ENCODE results near the gene RSF1.

RSF1 gene

DNA sequence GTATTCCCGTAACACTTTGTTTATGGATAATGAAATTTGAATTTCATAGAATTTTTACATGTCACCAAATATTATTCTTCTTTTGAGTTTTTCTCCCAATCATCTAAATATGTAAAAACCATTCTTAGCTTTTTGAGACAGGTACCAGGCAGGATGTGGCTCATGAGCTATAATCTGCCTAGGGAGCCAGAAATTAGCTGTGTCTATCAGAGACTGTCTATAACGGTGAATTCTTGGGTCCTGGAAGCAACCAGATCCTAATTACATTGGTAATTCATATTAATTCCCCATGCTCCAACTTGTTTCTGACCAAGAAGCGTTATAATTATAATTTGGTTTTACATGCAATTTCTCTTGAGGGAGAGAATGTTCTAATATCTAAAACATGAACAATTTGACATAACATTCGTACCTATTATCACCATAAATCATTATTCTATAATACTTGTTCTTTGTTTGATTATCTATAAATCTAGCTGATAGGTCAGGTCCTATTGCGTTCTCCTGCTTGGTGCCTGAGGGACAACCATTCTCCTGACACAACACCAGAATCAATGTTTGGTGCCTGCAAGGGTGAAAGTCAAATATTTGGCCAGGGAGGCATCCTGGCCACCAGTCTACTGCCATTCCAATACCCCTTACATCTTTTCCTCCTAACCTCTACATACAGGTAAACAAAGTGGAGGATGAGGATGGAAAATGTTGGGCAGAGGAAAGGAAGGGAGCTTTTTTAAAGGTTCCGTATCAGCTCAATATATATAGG lies 69.9 kb downstream of the RSF1 start:
- in situ Hi-C loops (cut with MboI; ENCODE audit: low sequenced_read_pairs) = no loop called here

DNA sequence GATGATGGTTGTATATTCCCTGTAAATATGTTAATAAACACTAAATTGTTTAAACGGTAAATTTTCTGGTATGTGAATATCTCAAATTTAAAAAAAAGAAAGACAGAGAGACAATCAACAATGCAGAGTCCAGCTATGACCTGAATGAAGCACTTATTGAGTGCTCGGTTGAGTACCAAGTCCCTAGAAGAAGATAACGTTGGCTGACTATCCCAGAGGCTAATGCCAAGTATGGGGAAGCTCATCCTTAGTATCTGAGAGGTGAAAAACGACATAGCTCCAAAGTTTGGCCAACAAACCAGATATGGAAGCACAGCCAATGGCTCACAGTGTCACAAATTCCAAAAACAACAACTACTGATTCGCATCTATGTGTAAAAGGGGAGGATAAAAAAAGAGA lies 71.3 kb downstream of the RSF1 start:
- in situ Hi-C loops (cut with MboI; ENCODE audit: low sequenced_read_pairs) = no loop called here

DNA sequence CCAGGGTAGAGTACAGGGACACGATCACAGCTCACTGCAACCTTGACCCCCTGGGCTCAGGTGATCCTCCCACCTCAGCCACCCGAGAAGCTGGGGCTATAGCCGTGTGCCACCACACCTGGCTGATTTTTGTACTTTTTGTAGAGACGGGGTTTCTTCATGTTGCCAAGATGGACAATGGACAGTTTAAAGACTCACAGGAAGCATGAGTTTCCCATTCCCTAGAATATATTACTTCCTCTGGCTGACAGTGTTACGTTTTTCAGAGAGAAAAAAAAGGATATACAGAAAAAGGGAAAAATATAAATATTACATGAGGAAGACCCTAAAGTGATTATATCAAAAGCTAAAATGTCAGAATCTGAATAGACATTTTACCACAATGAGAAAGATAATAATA lies 72.3 kb downstream of the RSF1 start:
- in situ Hi-C loops (cut with MboI; ENCODE audit: low sequenced_read_pairs) = no loop called here

DNA sequence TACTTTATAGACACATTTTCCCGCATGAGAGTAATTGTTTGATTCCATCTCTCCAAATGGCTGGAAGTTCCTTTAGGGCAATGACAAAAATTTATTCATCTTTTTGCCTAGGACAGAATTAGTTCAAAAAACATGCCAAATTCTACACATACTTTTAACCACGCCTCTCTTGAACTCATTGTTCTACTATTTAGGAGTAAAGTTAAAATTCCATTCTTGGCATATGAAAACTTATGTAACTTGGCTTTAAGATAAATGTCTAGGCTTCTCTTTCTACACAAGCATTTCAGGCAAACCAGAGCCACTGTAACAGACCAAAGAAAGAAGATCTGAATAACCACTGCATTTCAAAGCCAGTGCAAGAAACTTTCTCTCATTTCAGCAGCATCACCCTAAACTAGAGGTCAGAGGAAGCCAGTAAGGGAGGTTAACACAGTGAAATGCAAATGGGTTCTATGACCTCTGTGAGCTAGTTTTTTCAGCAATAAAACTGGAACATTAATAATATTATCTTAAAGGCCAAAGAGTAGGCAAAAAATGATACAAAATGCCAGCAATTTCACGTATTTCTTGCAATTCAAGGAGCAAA lies 73.0 kb downstream of the RSF1 start:
- in situ Hi-C loops (cut with MboI; ENCODE audit: low sequenced_read_pairs) = no loop called here

DNA sequence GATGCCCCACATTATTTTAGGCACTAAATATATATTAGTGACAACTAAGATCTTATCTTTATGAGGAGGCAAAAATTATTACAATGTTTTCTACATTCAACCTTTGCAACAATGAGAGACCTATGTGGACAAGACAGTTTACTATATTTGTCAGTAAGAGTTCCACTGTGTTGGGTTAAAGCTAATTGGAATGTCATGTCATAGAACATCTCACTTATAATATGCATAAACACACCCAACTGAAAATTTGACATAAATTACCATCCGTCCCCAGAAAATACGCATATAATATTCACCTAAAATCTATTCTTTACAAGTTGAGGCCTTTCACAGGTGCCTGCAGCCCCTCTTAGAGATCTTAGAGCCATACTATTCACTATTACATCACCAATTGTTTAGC lies 84.0 kb downstream of the RSF1 start:
- in situ Hi-C loops (cut with MboI; ENCODE audit: low sequenced_read_pairs) = no loop called here

DNA sequence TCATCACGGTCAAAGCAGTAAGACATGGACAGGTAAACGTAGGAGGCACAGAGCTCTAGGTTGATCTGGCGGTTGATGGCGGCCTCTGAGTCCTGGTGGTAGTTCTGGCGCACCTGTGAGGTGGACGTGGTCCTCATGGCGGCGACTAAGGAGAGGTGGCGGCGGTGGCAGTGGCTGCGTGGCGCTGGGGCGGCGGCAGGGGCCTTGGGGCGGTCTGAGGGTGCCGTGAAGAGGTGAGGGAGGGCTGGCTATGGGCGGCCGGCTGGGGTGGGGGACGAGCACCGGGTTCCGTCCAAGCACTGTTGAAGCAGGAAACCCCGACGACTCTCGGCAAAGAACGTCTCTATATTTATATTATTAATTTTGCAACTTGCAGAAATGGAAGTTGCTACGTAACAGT lies 85.6 kb downstream of the RSF1 start:
- in situ Hi-C loops (cut with MboI; ENCODE audit: low sequenced_read_pairs) = no loop called here

DNA sequence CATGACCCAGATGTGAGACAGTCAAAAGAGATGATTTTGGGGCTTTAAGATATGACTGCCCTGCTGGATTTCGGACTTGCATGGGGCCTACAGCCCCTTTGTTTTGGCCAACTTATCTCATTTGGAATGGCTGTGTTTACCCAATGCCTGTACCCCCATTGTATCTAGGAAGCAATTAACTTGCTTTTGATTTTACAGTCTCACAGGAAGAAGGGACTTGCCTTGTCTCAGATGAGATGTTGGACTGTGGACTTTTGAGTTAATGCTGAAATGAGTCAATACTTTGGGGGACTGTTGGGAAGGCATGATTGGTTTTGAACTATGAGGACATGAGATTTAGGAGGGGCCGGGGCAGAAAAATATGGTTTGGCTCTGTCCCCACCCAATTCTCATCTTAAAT lies 88.4 kb downstream of the RSF1 start:
- in situ Hi-C loops (cut with MboI; ENCODE audit: low sequenced_read_pairs) = no loop called here

DNA sequence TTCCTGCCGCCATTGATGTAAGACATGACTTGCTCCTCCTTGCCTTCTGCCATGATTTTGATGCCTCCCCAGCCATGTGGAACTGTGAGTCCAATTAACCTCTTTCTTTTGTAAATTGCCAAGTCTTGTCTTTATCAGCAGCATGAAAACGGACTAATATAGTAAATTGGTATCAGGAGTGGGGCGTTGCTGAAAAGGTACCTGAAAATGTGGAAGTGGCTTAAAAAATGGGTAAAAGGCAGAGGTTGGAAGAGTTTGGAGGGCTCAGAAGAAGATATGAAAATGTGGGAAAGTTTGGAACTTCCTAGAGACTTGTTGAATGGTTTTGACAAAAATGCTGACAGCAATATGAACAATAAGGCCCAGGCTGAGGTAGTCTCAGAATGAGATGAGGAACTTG lies 89.7 kb downstream of the RSF1 start:
- in situ Hi-C loops (cut with MboI; ENCODE audit: low sequenced_read_pairs) = no loop called here

DNA sequence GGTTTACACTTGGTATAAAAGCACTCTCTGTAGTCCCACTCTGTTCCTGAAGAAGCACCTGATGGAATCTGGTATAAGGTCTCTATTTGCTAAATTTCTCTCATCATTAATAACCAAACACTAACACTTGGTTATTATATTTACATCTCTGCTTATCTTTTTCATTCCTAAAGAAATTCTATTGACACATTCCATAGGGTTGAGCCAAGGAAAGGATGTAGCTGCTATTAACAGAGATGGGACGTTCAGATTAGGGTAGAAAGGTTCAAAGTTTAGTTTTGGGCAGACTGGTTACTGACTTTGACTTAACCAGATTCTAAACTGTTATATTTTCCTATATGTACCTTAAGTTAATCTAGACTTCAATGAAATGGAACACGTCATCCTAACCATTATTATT lies 91.5 kb downstream of the RSF1 start:
- in situ Hi-C loops (cut with MboI; ENCODE audit: low sequenced_read_pairs) = no loop called here

DNA sequence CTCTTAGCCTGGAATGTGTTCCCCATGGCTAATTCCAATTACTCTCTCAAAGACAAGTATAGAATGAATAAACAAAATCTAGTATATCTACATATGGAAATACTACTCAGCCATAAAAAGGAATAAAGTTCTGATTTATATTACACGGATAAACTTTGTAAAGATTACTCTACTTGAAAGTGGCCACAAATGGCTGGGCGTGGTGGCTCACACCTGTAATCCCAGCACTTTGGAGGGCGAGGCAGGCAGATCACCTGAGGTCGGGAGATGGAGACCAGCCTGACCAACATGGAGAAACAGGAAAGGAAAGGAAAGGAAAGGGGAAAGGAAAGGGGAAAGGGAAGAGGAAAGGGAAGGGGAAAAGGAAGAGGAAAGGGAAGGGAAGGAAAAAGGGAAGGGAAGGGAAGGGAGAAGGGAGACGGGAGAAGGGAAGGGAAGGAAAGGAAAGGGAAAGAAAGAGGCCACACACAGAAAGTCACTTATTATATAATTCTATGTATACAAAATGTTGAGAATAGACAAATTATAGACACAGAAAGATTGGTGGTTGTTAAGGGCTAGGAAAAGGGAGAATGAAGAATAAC lies 92.2 kb downstream of the RSF1 start:
- in situ Hi-C loops (cut with MboI; ENCODE audit: low sequenced_read_pairs) = no loop called here

DNA sequence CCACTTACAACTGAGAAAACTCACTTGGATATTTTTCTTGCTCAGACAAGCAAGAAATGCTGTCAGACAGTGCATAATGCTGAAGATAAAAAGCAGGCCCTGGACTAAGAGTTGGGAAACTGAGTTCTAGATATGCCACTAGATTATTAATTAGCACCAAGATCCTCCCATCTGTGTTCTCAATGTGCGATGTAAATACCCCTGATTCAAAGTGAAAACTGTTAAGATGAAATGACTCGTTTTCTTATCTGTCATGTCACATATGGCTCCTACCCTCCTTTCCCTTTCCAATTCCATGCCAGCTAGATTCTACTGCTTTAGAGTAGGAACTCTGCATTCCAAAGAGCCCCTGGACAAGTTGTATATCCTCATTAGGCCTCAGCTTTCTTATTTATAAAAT lies 94.0 kb downstream of the RSF1 start:
- in situ Hi-C loops (cut with MboI; ENCODE audit: low sequenced_read_pairs) = no loop called here

DNA sequence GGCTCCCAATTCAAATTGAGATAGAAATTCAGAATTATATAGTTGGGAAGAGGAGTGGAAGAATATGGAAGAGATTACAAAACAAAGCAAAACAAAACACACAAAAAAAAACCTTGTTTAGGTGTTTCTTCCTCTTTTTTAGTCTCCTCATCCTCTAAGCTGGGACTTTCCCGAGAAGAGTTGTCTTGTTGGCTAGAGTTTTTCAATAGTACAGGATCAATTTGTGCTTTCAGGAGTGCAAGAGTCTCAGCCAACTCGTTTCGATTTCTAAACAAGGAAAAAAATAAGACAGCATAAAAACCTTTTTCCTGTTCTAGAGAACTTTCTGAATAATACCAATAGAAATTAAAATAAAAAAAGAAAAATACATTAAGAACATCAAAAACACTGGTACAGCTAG lies 95.1 kb downstream of the RSF1 start:
- in situ Hi-C loops (cut with MboI; ENCODE audit: low sequenced_read_pairs) = no loop called here

DNA sequence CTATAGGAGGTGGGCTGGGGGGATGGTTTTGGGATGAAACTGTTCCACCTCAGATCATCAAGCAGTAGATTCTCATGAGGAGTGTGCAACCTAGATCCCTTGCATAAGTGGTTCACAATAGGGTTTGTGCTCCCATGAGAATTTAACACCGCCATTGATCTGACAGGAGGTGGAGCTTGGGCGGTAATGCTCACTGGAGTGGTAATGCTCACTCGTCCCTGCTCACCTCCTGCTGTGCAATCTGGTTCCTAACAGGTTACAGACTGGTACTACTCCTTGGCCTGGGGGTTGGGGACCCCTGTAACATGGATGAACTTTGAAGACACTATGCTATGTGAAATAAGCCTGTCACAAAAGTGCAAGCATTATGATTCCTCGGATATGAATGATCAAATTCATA lies 95.9 kb downstream of the RSF1 start:
- in situ Hi-C loops (cut with MboI; ENCODE audit: low sequenced_read_pairs) = no loop called here

DNA sequence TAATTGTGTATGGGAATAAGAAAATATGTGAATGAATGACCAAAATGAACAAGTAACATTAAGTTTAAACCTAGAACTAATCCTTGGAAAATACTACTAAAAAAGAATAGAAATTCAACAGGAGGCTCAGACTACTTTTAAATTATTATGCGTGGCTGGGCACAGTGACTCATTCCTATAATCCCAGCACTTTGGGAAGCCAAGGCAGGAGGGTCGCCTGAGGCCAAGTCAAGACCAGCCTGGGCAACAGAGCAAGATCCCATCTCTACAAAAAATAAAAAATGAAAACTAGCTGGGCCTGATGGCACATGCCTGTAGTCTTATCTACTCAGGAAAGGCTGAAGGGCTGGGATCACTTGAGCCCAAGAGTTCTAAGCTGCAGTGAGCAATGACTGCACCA lies 97.5 kb downstream of the RSF1 start:
- in situ Hi-C loops (cut with MboI; ENCODE audit: low sequenced_read_pairs) = no loop called here

DNA sequence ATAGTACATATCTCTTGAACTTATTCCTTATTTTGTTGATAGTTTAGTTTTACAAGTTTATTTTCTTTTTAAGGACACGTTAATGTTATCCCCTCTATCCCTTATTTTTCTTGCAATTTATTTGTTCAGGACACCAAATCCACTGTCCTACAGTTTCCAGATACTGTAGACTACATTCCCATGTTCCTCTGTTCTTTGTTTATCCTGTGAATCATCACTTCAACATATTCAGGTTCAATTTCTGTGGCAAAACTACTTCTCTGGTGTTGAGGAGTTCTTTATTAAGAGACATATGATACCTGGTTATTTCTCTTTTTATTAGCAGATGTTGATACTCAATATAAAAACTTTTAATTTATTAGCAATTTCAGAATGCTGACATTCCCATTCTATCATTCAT lies 110.2 kb downstream of the RSF1 start:
- in situ Hi-C loops (cut with MboI; ENCODE audit: low sequenced_read_pairs) = no loop called here

DNA sequence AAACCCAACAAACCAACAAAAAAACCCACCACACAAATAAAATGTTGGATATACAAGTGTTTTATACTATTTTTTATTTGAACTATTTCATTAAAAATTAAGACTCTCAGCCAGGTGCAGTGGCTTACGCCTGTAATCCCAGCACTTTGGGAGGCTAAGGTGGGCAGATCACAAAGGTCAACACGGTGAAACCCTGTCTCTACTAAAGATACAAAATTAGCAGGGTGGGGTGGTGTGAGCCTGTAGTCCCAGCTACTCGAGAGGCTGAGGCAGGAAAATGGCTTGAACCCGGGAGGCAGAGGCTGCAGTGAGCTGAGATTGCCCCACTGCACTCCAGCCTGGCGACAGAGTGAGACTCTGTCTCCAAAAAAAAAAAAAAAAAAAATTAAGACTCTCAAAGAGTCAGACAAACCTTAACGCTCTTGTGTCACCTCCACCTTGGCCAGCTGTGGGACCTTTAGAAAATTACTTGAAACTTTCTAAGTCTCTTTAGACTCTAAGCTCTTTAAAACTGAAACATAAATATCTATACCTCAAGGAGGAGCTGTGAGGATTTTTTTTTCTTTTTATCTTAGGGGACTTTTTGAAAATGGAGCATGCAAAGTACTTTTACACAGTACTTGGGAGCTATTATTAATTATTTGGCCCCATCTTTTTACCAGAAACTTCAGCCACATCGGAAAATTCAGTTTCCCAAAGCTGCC lies 114.5 kb downstream of the RSF1 start:
- in situ Hi-C loops (cut with MboI; ENCODE audit: low sequenced_read_pairs) = no loop called here

DNA sequence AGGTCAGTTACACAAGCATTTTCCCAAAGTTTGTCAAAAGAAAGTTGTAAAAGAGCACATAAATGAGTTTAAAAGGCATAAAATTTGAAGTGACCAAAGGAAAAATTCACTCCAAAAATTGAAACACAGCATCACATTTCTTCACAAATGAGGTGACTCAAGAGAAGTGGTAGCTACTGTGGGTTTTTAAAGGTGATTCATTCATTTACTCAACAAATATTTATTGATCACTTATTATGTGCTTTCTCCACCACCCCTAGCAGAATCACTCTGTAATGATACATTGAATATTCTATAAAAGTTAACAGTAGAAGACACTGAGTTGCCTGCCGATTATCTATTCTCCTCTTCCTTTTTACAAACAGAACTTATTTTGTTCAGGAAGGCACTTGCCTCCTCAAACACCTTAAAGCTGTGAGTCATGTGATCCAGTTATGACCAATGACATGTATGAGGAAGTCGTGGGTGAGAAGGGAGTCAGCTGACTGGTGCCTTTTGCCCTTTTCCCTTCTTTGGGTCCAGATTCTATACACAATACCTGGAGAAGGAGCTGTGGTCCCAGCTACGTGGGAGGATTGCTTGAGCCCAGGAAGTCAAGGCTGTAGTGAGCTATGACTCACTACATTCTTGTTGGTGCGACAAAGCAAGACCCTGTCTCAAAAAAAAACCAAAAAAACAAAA lies 115.2 kb downstream of the RSF1 start:
- in situ Hi-C loops (cut with MboI; ENCODE audit: low sequenced_read_pairs) = no loop called here

DNA sequence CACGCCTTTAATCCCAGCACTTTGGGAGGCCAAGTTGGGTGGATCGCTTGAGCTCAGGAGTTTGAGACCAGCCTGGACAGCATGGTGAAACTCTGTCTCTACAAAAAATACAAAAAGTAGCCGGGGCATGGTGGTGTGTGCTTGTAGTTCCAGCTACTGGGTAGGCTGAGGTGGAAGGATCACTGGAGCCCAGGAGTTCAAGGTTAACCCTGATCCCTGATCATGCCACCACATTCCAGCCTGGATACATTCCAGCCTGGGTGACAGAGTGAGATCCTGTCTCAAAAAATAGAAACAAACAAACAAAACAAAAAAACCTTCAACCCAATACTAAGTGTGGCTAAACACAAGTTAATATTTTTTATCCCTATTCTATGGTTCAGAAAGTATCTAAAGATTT lies 116.5 kb downstream of the RSF1 start:
- in situ Hi-C loops (cut with MboI; ENCODE audit: low sequenced_read_pairs) = no loop called here

DNA sequence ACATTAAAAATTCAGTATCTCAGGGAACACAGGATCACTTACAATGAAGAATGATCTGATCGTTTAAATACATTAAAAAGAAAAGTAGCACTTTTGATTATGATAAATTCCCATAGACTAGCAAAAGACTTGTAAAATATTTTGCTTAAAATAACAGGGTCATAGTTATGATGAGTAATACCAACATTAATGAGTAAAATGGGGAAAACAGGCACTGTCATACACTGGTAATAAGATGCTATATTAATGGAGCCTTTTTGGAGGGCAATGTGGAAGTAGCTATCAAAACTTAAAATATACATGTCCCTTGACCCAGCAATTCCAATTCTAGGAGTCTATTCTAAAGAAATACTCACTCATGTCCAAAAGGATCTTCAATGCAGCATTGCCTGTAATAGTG lies 121.1 kb downstream of the RSF1 start:
- in situ Hi-C loops (cut with MboI; ENCODE audit: low sequenced_read_pairs) = no loop called here

DNA sequence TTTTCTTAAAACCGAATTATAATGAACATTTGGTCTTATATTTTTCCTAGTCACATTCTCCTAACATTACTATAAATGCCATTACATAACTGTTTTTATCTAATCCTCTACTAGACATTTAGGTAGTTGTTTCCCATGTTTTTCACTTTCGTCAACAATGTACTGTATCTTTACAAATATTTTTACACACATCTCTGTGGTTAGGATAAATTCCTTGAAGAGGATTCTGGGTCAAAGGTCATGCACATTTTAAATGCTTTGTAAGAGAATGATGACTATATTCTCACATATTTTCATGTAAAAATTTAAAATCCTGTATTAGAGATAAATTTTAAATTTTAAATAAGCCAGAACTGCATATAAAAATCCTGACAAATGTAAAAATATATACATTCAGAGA lies 121.6 kb downstream of the RSF1 start:
- in situ Hi-C loops (cut with MboI; ENCODE audit: low sequenced_read_pairs) = no loop called here

DNA sequence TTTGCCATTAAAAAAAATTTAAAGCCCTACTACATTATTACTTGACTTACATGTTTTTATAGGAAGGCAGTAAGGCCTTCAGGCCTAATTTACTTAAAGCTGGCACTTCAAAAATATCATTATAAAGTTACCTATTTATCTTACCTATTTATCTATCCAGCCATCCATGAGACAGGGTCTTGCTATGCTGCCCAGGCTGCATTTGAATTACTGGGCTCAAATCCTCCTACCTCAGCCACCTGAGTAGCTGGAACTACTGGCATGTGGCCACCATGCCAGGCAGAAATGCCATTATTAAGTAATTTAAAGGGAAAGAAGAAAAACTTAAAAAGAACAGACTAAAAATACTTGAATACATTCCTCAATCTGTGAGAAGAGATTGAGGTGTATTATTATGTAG lies 122.7 kb downstream of the RSF1 start:
- in situ Hi-C loops (cut with MboI; ENCODE audit: low sequenced_read_pairs) = no loop called here
